Heart right ventricle (tissue), 16 donors: Measurements from ENCODE around the gene PTK7. TPM values are rescaled to one million over a fixed set of nuclear protein-coding genes. Genes with fewer than 3 reads are reported as not detected.
A peak's percentile ranks its signal among the peaks of the same experiment; 100 is the strongest.
"Not testable (repeated sequence)": the region's sequence is repeated elsewhere in the genome, so short reads cannot be mapped to it uniquely, and the experiment has no call there.

Source experiments
- ATAC-seq, 8 donors: fragments of 200-7000 bp; cut with Tn5 transposase; one replicate each; pipeline ENCODE4 v1.9.1; 2020; ENCODE audit warnings: mild to moderate bottlenecking in 8 of 8, moderate library complexity in 8 of 8, moderate number of reproducible peaks in 1 of 8
- DNase-seq, 2 donors: peaks; one replicate each; pipeline ENCODE4 v3.0.0-alpha.2; 2020
- H3K27ac ChIP-seq, 10 donors: fragments of 200-600 bp; sonication (generic) in 2 of 10; one replicate each; pipeline versions ENCODE4 v1.5.0 to v1.8.0; 2020 to 2022; ENCODE audit warnings: mild to moderate bottlenecking in 3 of 10
- H3K27me3 ChIP-seq, 7 donors: fragments of 200-600 bp; one replicate each; pipeline ENCODE4 v1.8.0; 2021 to 2022; ENCODE audit warnings: mild to moderate bottlenecking in 2 of 7
- H3K36me3 ChIP-seq, 9 donors: fragments of 200-600 bp; sonication (generic) in 1 of 9; one replicate each; pipeline versions ENCODE4 v1.5.0 to v1.8.0; 2020 to 2022; ENCODE audit warnings: mild to moderate bottlenecking in 2 of 9
- H3K4me1 ChIP-seq, 9 donors: fragments of 200-600 bp; sonication (generic) in 1 of 9; one replicate each; pipeline versions ENCODE4 v1.5.0 to v1.8.0; 2020 to 2022; ENCODE audit warnings: mild to moderate bottlenecking in 4 of 9
- H3K4me3 ChIP-seq, 10 donors: fragments of 200-600 bp; sonication (generic) in 2 of 10; one replicate each; pipeline versions ENCODE4 v1.5.0 to v1.8.0; 2020 to 2022; ENCODE audit warnings: mild to moderate bottlenecking in 7 of 10, moderate library complexity in 2 of 10
- H3K9me3 ChIP-seq, 11 donors: fragments of 200-600 bp in 10 of 11; sonication (generic) in 2 of 11; one replicate each; pipeline versions ENCODE4 v1.5.0 to v1.8.0; 2013 to 2022; ENCODE audit warnings: mild to moderate bottlenecking in 2 of 11, control low read depth in 1 of 11, moderate library complexity in 1 of 11
- WGBS, 2 donors: extraction: QIAGEN DNeasy Blood & Tissue Kit; methylation state at CpG; one replicate each; pipeline ENCODE4 v1.1.7; 2013; ENCODE audit warnings: inconsistent platforms in 1 of 2; 5-methylcytosine and 5-hydroxymethylcytosine counted together
- intact Hi-C, 10 donors: fragments of 100-400 bp; cut with DNase I; formaldehyde crosslinking; loops; one replicate each; pipeline versions ENCODE4 v1.11.1 to v1.14.2; 2022
- polyA plus RNA-seq, 2 donors: library from polyadenylated mRNA; stranded (reverse); fragments of 200-250 nt; gene quantifications; one replicate each; pipeline ENCODE4 v1.2.3, GENCODE V29; 2013
- total RNA-seq, 10 donors: library from RNA; stranded (reverse); fragmentation: NEBNext Ultra II Directional in 3 of 10; extraction: Animal tissue kit (Norgen Biotek cat#: 25700) in 3 of 10; gene quantifications; one replicate each; pipeline versions ENCODE4 v1.2.1 to v1.2.4, GENCODE V29; 2021 to 2023
- TF ChIP-seq, protein P1 (sequence below), 9 donors: fragments of 200-600 bp; sonication (generic) in 2 of 9; IDR thresholded peaks; one replicate each; pipeline versions ENCODE4 v1.5.0 to v1.8.0; 2021 to 2022; ENCODE audit warnings: antibody characterized with exemption in 9 of 9, mild to moderate bottlenecking in 5 of 9, moderate library complexity in 1 of 9
- donor health status: Arrhythmogenic right ventricular cardiomyopathy.
- donor health status: ischemic (EF 13 %, LVEDD 7.1; RV severe dilation, severe dysfunction).
- donor health status: healthy with polysubstance abuse.
- donor health status: DM: no; HTN: yes; CAD: no.
- donor health status: DM: no; HTN: no; CAD: no.
- donor health status: ischemic (EF 25% LVEDD 6.9; RV normal size, moderate dysfunction).
- donor health status: ischemic (EF 25% LVEDD 5.7; RV mildly dilated, moderate dysfunction).
- donor health status: healthy.
- donor health status: DM: yes; HTN: yes; CAD: no.
- donor health status: Ischemic cardiomyopathy.
- donor health status: ischemic (EF 35%, LVEDD 5.7; RV mildly dilated, moderate dysfunction).
- donor health status: nonischemic (EF 11% LVEDD 7.7; RV severe dilation, severe dysfunction).
- donor health status: DM: yes; HTN: yes; CAD: no.
- donor health status: PGD.
- donor health status: ischemic (EF 29% LVEDD 5.4; RV normal size, mild dysfunction).
- donor health status: nonischemic (EF 23%, LVEDD 6.1; RV moderate dilation, normal function).

PTK7 gene
- total and polyA plus RNA-seq, 12 donors, result 0.80 to 6.3 (median 2.2) TPM

GRCh38 chr6:43113431-43114260 is 37.5 kb downstream of the PTK7 start:
- ATAC-seq, result peak in 2 of 8 donors; percentile 15 to 28
- H3K27ac ChIP-seq, result peak overlapping the region in 3 of 10 donors; percentile 1 to 9 (median 4)
- 61 to 75% methylated on average over 12 of the region's 12 CpGs for WGBS, 2 donors
- no peak overlapping the region for H3K4me3 ChIP-seq
- intact Hi-C loops, result no loop called here
- no peak for DNase-seq
- peaks cover 0 to 18% (median 7%) of the 10 kb centered on the region in 9 donors for H3K4me1 ChIP-seq
- TF ChIP-seq, protein P1, sequence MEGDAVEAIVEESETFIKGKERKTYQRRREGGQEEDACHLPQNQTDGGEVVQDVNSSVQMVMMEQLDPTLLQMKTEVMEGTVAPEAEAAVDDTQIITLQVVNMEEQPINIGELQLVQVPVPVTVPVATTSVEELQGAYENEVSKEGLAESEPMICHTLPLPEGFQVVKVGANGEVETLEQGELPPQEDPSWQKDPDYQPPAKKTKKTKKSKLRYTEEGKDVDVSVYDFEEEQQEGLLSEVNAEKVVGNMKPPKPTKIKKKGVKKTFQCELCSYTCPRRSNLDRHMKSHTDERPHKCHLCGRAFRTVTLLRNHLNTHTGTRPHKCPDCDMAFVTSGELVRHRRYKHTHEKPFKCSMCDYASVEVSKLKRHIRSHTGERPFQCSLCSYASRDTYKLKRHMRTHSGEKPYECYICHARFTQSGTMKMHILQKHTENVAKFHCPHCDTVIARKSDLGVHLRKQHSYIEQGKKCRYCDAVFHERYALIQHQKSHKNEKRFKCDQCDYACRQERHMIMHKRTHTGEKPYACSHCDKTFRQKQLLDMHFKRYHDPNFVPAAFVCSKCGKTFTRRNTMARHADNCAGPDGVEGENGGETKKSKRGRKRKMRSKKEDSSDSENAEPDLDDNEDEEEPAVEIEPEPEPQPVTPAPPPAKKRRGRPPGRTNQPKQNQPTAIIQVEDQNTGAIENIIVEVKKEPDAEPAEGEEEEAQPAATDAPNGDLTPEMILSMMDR (IDR thresholded peaks at IDR 0.05), result no peak
- no peaks in the 10 kb centered on the region for H3K9me3 ChIP-seq
- H3K36me3 ChIP-seq, result no peaks in the 10 kb centered on the region
- H3K27me3 ChIP-seq, result no peaks in the 10 kb centered on the region

- intact Hi-C loops, result no loop called here
- H3K4me1 ChIP-seq, result peaks cover 0 to 23% (median 10%) of the 10 kb centered on the region in 9 donors
- H3K36me3 ChIP-seq, result no peaks in the 10 kb centered on the region
- H3K27me3 ChIP-seq, result no peaks in the 10 kb centered on the region
- 88 to 98% methylated on average over 6 of the region's 6 CpGs for WGBS, 2 donors
- TF ChIP-seq, protein P1 (IDR thresholded peaks at IDR 0.05), result no peak
- H3K27ac ChIP-seq, result no peak overlapping the region
- DNase-seq (no peak), ATAC-seq (no peak)
- H3K9me3 ChIP-seq, result no peaks in the 10 kb centered on the region
- no peak overlapping the region for H3K4me3 ChIP-seq
These were observed 39.3 kb downstream of the PTK7 start for GRCh38 chr6:43115365-43115764.

DNA sequence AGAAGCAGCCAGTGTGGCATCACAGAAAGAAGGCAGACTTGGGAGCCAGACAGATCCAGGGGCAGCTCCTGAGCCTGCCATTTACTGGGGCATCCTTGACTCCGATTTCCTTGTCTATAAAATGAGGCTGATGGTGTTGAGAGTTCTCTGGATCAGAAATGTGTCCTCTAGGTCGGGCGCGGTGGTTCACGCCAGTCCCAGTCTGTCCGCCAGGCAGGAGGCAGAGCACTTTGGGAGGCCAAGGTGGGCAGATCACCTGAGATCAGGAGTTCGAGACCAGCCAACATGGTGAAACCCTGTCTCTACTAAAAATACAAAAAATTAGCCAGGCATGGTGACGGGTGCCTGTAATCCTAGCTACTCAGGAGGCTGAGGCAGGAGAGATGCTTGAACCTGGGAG is 41.4 kb downstream of the PTK7 start:
- intact Hi-C loops, H3K27ac ChIP-seq, DNase-seq, ATAC-seq, H3K27me3 ChIP-seq, H3K4me3 ChIP-seq, H3K36me3 ChIP-seq, H3K9me3 ChIP-seq: not testable (repeated sequence)
- WGBS, 2 donors, result 87 to 96% methylated on average over 8 of the region's 8 CpGs
- H3K4me1 ChIP-seq, result peaks cover 0 to 40% (median 20%) of the 10 kb centered on the region in 9 donors

DNA sequence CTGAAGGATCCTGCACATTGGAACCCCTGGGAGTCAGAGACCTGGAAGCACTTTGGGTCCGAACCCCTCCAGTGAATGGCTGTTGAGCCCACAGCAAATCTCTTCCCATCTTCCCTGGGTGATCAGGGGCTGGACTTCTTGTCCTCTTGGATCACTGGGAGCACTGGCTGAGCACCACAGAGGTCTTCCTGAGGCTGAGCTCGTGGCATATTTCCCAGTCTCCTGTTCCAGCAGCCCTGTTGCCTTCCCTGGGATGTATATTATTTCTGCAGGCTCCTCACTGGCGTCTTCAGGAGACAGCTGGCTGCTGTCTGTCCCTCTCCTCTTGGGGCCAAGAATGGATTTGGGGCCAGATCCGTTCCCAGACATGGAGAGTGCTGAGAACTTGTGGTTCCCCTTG is 43.4 kb downstream of the PTK7 start:
- Histone ChIP-seq H3K36me3 (no peaks in the 10 kb centered on the region), H3K4me1 (peaks cover 0 to 49% (median 20%) of the 10 kb centered on the region in 9 donors), H3K27me3 (no peaks in the 10 kb centered on the region), H3K9me3 (no peaks in the 10 kb centered on the region), H3K4me3 (no peak overlapping the region), H3K27ac (no peak overlapping the region)
- 61 to 70% methylated on average over 4 of the region's 4 CpGs for WGBS, 2 donors
- intact Hi-C loops, result no loop called here
- no peak for DNase-seq
- TF ChIP-seq, protein P1 (IDR thresholded peaks at IDR 0.05), result no peak
- ATAC-seq, result no peak
